Measurements from ENCODE around the gene NTNG2. TPM values are rescaled to one million over a fixed set of nuclear protein-coding genes. Genes with fewer than 3 reads are reported as not detected.

Gene NTNG2
- total and polyA plus RNA-seq, 9 of the 15 experiments (the other 6 are each of a cell fraction or from before 2014, with no cell fraction given), result 0.01 to 0.11 (median 0.09) TPM; not detected in 6

- no TSS peak for BruUV-seq (replicated peaks)
- Histone ChIP-seq H3K4me1 (replicated peaks in 1 of 2; ENCODE audit: control insufficient read depth in 2 of 2, insufficient read depth in 2 of 2, low read length in 2 of 2) (peaks cover 0 to 51% of the 10 kb centered on the region in 2 experiments; a peak in 4 of 5 replicates), H3K36me3 (ENCODE audit: control insufficient read depth, insufficient read depth, low read length) (no peaks in the 10 kb centered on the region), H3K9ac (ENCODE audit: insufficient read depth in 1 of 2, low read depth in 2 of 2, low read length in 2 of 2) (peak overlapping the region in 1 of 2 experiments; percentile 91; a peak in 2 of 4 replicates), H3K4me3 (peak overlapping the region; percentile 52), H3K27ac (ENCODE audit: extremely low read depth, low read depth, low read length) (no peak overlapping the region), H3K9me1 (ENCODE audit: control insufficient read depth, insufficient read depth, low read length) (no peaks in the 10 kb centered on the region), H3K79me2 (ENCODE audit: control insufficient read depth, insufficient read depth, low read length) (no peaks in the 10 kb centered on the region), H2AFZ (ENCODE audit: low read depth, low read length) (peak overlapping the region; percentile 97), H3K9me3 (replicated peaks; ENCODE audit: control insufficient read depth, insufficient read depth, low read depth, low read length) (no peaks in the 10 kb centered on the region), H4K20me1 (replicated peaks; ENCODE audit: control insufficient read depth, insufficient read depth, low read length) (peaks cover 7% of the 10 kb centered on the region), H3K27me3 (ENCODE audit: control insufficient read depth in 2 of 2, insufficient read depth in 2 of 2, low read length in 2 of 2) (peaks cover 26 to 79% of the 10 kb centered on the region in 2 experiments), H3K4me2 (ENCODE audit: insufficient read depth, low read length) (peak overlapping the region; percentile 81)
- intact Hi-C loops (cut with micrococcal nuclease) (no loop called here), in situ Hi-C loops (cut with MboI) (no loop called here)
- under 1% methylated on average over 37 of the region's 63 CpGs for WGBS (ENCODE audit: insufficient coverage, low coverage, missing lambda C conversion rate)
- ChIA-PET POLR2A (interaction anchor here (1.1 to 1.3 kb wide), 2 partner anchors 14 to 22 kb away, joined by 3 read pairs; no protein-coding TSS in a partner anchor), CTCF (ENCODE audit: low intra/inter-chr PET ratio) (no interaction called here)
- DNase-seq (ENCODE audit: extremely low read depth in 1 of 4, low spot score in 3 of 4) (peak; percentile 96 to 100 (median 100)), FAIRE-seq (peak; percentile 80), ATAC-seq (peak; percentile 96)
- TF ChIP-seq L3MBTL2 (IDR thresholded peaks at IDR 0.05) (peak; percentile 92), DIDO1 (tag; IDR thresholded peaks at IDR 0.05; ENCODE audit: low read depth) (no peak), PTTG1 (tag; IDR thresholded peaks at IDR 0.05; ENCODE audit: low read depth) (no peak), TCF7L2 (IDR thresholded peaks at IDR 0.05; ENCODE audit: low read depth, low read length) (no peak), ZNF445 (CRISPR knock-in tag; IDR thresholded peaks at IDR 0.05; ENCODE audit: low read depth) (no peak), NR2C2 (CRISPR knock-in tag; IDR thresholded peaks at IDR 0.05) (peak; percentile 23; the same call in 1 of the 2 replicates), NR2C2 (tag; IDR thresholded peaks at IDR 0.05) (no peak), NFIC (IDR thresholded peaks at IDR 0.05) (0 out of 2 replicates have a peak, but pooled peaks have one; percentile 21), SIN3B (IDR thresholded peaks at IDR 0.05; ENCODE audit: low read depth) (no peak), ZFP91 (CRISPR knock-in tag; IDR thresholded peaks at IDR 0.05) (no peak), DEAF1 (CRISPR knock-in tag; IDR thresholded peaks at IDR 0.05) (no peak), CCNT2 (IDR thresholded peaks at IDR 0.05; ENCODE audit: borderline replicate concordance, extremely low read depth, insufficient read length, low read depth, low read length) (peak; percentile 9)
- TF ChIP-seq, protein P1, sequence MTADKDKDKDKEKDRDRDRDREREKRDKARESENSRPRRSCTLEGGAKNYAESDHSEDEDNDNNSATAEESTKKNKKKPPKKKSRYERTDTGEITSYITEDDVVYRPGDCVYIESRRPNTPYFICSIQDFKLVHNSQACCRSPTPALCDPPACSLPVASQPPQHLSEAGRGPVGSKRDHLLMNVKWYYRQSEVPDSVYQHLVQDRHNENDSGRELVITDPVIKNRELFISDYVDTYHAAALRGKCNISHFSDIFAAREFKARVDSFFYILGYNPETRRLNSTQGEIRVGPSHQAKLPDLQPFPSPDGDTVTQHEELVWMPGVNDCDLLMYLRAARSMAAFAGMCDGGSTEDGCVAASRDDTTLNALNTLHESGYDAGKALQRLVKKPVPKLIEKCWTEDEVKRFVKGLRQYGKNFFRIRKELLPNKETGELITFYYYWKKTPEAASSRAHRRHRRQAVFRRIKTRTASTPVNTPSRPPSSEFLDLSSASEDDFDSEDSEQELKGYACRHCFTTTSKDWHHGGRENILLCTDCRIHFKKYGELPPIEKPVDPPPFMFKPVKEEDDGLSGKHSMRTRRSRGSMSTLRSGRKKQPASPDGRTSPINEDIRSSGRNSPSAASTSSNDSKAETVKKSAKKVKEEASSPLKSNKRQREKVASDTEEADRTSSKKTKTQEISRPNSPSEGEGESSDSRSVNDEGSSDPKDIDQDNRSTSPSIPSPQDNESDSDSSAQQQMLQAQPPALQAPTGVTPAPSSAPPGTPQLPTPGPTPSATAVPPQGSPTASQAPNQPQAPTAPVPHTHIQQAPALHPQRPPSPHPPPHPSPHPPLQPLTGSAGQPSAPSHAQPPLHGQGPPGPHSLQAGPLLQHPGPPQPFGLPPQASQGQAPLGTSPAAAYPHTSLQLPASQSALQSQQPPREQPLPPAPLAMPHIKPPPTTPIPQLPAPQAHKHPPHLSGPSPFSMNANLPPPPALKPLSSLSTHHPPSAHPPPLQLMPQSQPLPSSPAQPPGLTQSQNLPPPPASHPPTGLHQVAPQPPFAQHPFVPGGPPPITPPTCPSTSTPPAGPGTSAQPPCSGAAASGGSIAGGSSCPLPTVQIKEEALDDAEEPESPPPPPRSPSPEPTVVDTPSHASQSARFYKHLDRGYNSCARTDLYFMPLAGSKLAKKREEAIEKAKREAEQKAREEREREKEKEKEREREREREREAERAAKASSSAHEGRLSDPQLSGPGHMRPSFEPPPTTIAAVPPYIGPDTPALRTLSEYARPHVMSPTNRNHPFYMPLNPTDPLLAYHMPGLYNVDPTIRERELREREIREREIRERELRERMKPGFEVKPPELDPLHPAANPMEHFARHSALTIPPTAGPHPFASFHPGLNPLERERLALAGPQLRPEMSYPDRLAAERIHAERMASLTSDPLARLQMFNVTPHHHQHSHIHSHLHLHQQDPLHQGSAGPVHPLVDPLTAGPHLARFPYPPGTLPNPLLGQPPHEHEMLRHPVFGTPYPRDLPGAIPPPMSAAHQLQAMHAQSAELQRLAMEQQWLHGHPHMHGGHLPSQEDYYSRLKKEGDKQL (CRISPR knock-in tag; IDR thresholded peaks at IDR 0.05; ENCODE audit: borderline replicate concordance), result no peak
Measured at GRCh38 chr9:132240841-132241482, 79.1 kb downstream of the NTNG2 start.
